Fibroblast of lung (primary cell): Measurements from ENCODE around the gene KCNK15.

Experiments used
- CTCF ChIP-seq, 2 donors: IDR thresholded peaks in 1 of 2; conservative IDR thresholded peaks in 1 of 2; 1 replicate in 1 of 2; 2 replicates in 1 of 2; pipeline ENCODE4 v1.5.1; 2011 to 2012; ENCODE audit warnings: low read length in 2 of 2, control low read depth in 1 of 2, inconsistent platforms in 1 of 2, low read depth in 1 of 2, mild to moderate bottlenecking in 1 of 2
- EZH2 ChIP-seq: IDR thresholded peaks from 2 replicates; pipeline ENCODE4 v1.5.1; 2012; ENCODE audit warnings: low read length, control low read depth, mild to moderate bottlenecking; ENCODE audit errors: missing control alignments

DNA sequence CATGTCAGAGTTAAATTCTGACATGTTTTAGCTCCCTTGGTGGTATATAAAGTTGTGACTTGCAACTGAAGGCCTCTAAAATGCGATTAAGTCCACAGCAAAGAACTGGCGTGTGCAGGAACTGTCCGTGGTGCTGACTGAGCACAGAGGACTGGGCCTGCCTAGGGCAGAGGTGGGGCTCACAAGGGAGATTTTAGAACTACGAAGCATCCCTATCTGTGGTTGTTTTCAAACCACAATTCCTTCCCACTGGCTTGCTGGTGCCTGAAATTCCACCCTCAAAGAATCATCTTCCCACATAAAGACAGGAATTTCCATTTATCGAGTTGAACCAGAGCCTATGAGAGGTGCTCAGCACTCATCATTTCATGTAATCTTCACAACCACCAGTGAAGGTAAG lies 34.6 kb downstream of the KCNK15 start:
- TF ChIP-seq CTCF (conservative IDR thresholded peaks at IDR 0.05 in 1 of 2, IDR thresholded peaks at IDR 0.05 in 1 of 2; ENCODE audit: low read depth in 1 of 2, low read length in 2 of 2) = no peak
- no peak for TF ChIP-seq EZH2
